HFFc6 (cell line): ENCODE data around the gene KRT80. TPM values are rescaled to one million over a fixed set of nuclear protein-coding genes. Genes with fewer than 3 reads are reported as not detected.

Experiments used
- DNase-seq: peaks from one replicate; pipeline ENCODE4 v3.0.0-alpha.2; 2018
- H3K27ac Mint-ChIP-seq: 2 replicates; pipeline ENCODE4 v1.8.0; 2020; ENCODE audit warnings: mild to moderate bottlenecking, mixed read lengths
- H3K27me3 Mint-ChIP-seq: 2 replicates; pipeline ENCODE4 v1.8.0; 2021; ENCODE audit warnings: mild to moderate bottlenecking, moderate library complexity, mixed read lengths; ENCODE audit not compliant: insufficient read depth
- H3K36me3 Mint-ChIP-seq: 2 replicates; pipeline ENCODE4 v1.8.0; 2021; ENCODE audit warnings: low read depth, mixed read lengths
- H3K4me1 Mint-ChIP-seq: 2 replicates; pipeline ENCODE4 v1.8.0; 2020; ENCODE audit warnings: low read depth, mixed read lengths
- H3K4me3 Mint-ChIP-seq: 2 replicates; pipeline ENCODE4 v1.8.0; 2020; ENCODE audit warnings: mild to moderate bottlenecking, moderate library complexity, mixed read lengths
- H3K9me3 Mint-ChIP-seq: 2 replicates; pipeline ENCODE4 v1.8.0; 2020; ENCODE audit warnings: mild to moderate bottlenecking, mixed read lengths
- CTCF ChIP-seq: fragments of 200-600 bp; sonication (generic); IDR thresholded peaks from 2 replicates; pipeline ENCODE4 v1.5.0; 2021; ENCODE audit warnings: antibody characterized with exemption, mild to moderate bottlenecking
- total RNA-seq, 6 experiments: library from RNA; stranded (reverse); fragmentation: NEBNext Ultra II Directional; extraction: Animal tissue kit (Norgen Biotek cat#: 25700); gene quantifications; 2 replicates in 1 of 6; 3 replicates in 5 of 6; pipeline ENCODE4 v1.2.3, GENCODE V29; 2021

The KRT80 gene
- total RNA-seq, 6 experiments from 2014 or later: 2.3 to 3.7 (median 2.8) TPM

- Mint-ChIP-seq H3K36me3 (no peaks in the 10 kb centered on the region), H3K4me3 (no peak overlapping the region), H3K27me3 (peaks cover 2% of the 10 kb centered on the region; the same call in 1 of the 2 replicates), H3K27ac (no peak overlapping the region), H3K4me1 (peaks cover 82% of the 10 kb centered on the region), H3K9me3 (no peaks in the 10 kb centered on the region)
- no peak for TF ChIP-seq CTCF
- no peak for DNase-seq
Observed at GRCh38 chr12:52208424-52209165, 16.8 kb upstream of the KRT80 start.

- H3K36me3 Mint-ChIP-seq: no peaks in the 10 kb centered on the region
- H3K4me1 Mint-ChIP-seq: peaks cover 82% of the 10 kb centered on the region
- H3K27me3 Mint-ChIP-seq: peaks cover 2% of the 10 kb centered on the region; the same call in 1 of the 2 replicates
- H3K27ac Mint-ChIP-seq: no peak overlapping the region
- no peaks in the 10 kb centered on the region for H3K9me3 Mint-ChIP-seq
- no peak for TF ChIP-seq CTCF
- no peak overlapping the region for H3K4me3 Mint-ChIP-seq
- no peak for DNase-seq
Observed at GRCh38 chr12:52207895-52208294, 16.1 kb upstream of the KRT80 start.

GRCh38 chr12:52207106-52207505 lies 15.3 kb upstream of the KRT80 start:
- no peak for DNase-seq
- Mint-ChIP-seq H3K36me3 (no peaks in the 10 kb centered on the region), H3K4me3 (no peak overlapping the region), H3K27ac (no peak overlapping the region), H3K9me3 (no peaks in the 10 kb centered on the region), H3K27me3 (peaks cover 2% of the 10 kb centered on the region; the same call in 1 of the 2 replicates), H3K4me1 (peaks cover 89% of the 10 kb centered on the region)
- no peak for TF ChIP-seq CTCF

- Mint-ChIP-seq H3K9me3 (no peaks in the 10 kb centered on the region), H3K4me3 (no peak overlapping the region), H3K36me3 (no peaks in the 10 kb centered on the region), H3K27ac (no peak overlapping the region), H3K27me3 (no peaks in the 10 kb centered on the region; the same call in 1 of the 2 replicates), H3K4me1 (peaks cover 95% of the 10 kb centered on the region)
- DNase-seq: no peak
- TF ChIP-seq CTCF: no peak
Observed at GRCh38 chr12:52206304-52207040, 14.7 kb upstream of the KRT80 start.

- H3K9me3 Mint-ChIP-seq: no peaks in the 10 kb centered on the region
- H3K36me3 Mint-ChIP-seq: no peaks in the 10 kb centered on the region
- no peaks in the 10 kb centered on the region; the same call in 1 of the 2 replicates for H3K27me3 Mint-ChIP-seq
- H3K4me3 Mint-ChIP-seq: no peak overlapping the region
- no peak for TF ChIP-seq CTCF
- no peak for DNase-seq
- peak overlapping the region; percentile 17 for H3K27ac Mint-ChIP-seq
- peaks cover 91% of the 10 kb centered on the region for H3K4me1 Mint-ChIP-seq
Observed at GRCh38 chr12:52205612-52206303, 13.9 kb upstream of the KRT80 start.
